ENCODE results near the gene MTG2. TPM values are rescaled to one million over a fixed set of nuclear protein-coding genes. Genes with fewer than 3 reads are reported as not detected.

MTG2 gene
- total and polyA plus RNA-seq, 2 of the 13 experiments (the other 11 are each of a cell fraction or from before 2014, with no cell fraction given), result 20.4 to 37.8 TPM

- TF ChIP-seq ZNF333 (CRISPR knock-in tag; IDR thresholded peaks at IDR 0.05; ENCODE audit: borderline replicate concordance), result 0 out of 2 replicates have a peak, but pooled peaks have one; percentile 47
- TF ChIP-seq, protein P1, sequence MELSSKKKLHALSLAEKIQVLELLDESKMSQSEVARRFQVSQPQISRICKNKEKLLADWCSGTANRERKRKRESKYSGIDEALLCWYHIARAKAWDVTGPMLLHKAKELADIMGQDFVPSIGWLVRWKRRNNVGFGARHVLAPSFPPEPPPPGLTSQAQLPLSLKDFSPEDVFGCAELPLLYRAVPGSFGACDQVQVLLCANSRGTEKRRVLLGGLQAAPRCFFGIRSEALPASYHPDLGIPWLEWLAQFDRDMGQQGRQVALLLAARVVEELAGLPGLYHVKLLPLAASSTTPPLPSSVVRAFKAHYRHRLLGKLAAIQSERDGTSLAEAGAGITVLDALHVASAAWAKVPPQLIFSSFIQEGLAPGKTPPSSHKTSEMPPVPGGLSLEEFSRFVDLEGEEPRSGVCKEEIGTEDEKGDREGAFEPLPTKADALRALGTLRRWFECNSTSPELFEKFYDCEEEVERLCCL (CRISPR knock-in tag; IDR thresholded peaks at IDR 0.05; ENCODE audit: borderline replicate concordance), result no peak
- TF ChIP-seq ZNF7 (CRISPR knock-in tag; IDR thresholded peaks at IDR 0.05), result no peak
- 0 out of 2 replicates have a peak, but pooled peaks have one; percentile 22 for TF ChIP-seq ZFY (CRISPR knock-in tag; IDR thresholded peaks at IDR 0.05)
- TF ChIP-seq ZFX (CRISPR knock-in tag; IDR thresholded peaks at IDR 0.05; ENCODE audit: low read depth), result 0 out of 2 replicates have a peak, but pooled peaks have one; percentile 1
- no peak for TF ChIP-seq ZNF563 (CRISPR knock-in tag; IDR thresholded peaks at IDR 0.05)
- TF ChIP-seq, protein P2, sequence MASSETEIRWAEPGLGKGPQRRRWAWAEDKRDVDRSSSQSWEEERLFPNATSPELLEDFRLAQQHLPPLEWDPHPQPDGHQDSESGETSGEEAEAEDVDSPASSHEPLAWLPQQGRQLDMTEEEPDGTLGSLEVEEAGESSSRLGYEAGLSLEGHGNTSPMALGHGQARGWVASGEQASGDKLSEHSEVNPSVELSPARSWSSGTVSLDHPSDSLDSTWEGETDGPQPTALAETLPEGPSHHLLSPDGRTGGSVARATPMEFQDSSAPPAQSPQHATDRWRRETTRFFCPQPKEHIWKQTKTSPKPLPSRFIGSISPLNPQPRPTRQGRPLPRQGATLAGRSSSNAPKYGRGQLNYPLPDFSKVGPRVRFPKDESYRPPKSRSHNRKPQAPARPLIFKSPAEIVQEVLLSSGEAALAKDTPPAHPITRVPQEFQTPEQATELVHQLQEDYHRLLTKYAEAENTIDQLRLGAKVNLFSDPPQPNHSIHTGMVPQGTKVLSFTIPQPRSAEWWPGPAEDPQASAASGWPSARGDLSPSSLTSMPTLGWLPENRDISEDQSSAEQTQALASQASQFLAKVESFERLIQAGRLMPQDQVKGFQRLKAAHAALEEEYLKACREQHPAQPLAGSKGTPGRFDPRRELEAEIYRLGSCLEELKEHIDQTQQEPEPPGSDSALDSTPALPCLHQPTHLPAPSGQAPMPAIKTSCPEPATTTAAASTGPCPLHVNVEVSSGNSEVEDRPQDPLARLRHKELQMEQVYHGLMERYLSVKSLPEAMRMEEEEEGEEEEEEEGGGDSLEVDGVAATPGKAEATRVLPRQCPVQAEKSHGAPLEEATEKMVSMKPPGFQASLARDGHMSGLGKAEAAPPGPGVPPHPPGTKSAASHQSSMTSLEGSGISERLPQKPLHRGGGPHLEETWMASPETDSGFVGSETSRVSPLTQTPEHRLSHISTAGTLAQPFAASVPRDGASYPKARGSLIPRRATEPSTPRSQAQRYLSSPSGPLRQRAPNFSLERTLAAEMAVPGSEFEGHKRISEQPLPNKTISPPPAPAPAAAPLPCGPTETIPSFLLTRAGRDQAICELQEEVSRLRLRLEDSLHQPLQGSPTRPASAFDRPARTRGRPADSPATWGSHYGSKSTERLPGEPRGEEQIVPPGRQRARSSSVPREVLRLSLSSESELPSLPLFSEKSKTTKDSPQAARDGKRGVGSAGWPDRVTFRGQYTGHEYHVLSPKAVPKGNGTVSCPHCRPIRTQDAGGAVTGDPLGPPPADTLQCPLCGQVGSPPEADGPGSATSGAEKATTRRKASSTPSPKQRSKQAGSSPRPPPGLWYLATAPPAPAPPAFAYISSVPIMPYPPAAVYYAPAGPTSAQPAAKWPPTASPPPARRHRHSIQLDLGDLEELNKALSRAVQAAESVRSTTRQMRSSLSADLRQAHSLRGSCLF (CRISPR knock-in tag; IDR thresholded peaks at IDR 0.05; ENCODE audit: borderline replicate concordance), result no peak
- no peak for TF ChIP-seq CCAR2 (optimal IDR thresholded peaks at IDR 0.05; ENCODE audit: low read depth, low read length)
- TF ChIP-seq ZNF556 (CRISPR knock-in tag; IDR thresholded peaks at IDR 0.05; ENCODE audit: borderline replicate concordance), result 0 out of 2 replicates have a peak, but pooled peaks have one; percentile 24
- TF ChIP-seq ZNF530 (CRISPR knock-in tag; IDR thresholded peaks at IDR 0.05; ENCODE audit: low read depth), result no peak
- no peak for TF ChIP-seq PBX3 (CRISPR knock-in tag; IDR thresholded peaks at IDR 0.05; ENCODE audit: borderline replicate concordance)
- TF ChIP-seq TERF1 (CRISPR knock-in tag; IDR thresholded peaks at IDR 0.05), result no peak
- TF ChIP-seq ZNF552 (CRISPR knock-in tag; IDR thresholded peaks at IDR 0.05; ENCODE audit: borderline replicate concordance), result no peak
- no peak for TF ChIP-seq IRX3 (CRISPR knock-in tag; IDR thresholded peaks at IDR 0.05; ENCODE audit: borderline replicate concordance, low read depth)
- TF ChIP-seq CSRNP1 (CRISPR knock-in tag; IDR thresholded peaks at IDR 0.05), result no peak
These were observed 45.4 kb downstream of the MTG2 start (continued) for GRCh38 chr20:62227977-62228958.

Measured in HepG2 (cell line).